ENCODE measurements around the gene GET3. TPM values are rescaled to one million over a fixed set of nuclear protein-coding genes. Genes with fewer than 3 reads are reported as not detected.
A peak's percentile ranks its signal among the peaks of the same experiment; 100 is the strongest.
"Not testable (repeated sequence)": the region's sequence is repeated elsewhere in the genome, so short reads cannot be mapped to it uniquely, and the experiment has no call there.

GET3 gene
- polyA plus RNA-seq, 4 donors = 62.1 to 85.4 (median 69.8) TPM

- DNase-seq = peak; percentile 9 to 58
- Histone ChIP-seq H3K27ac (ENCODE audit: low read depth in 1 of 3, low read length in 2 of 3) (peak overlapping the region; percentile 9 to 93 (median 91)), H3K4me3 (ENCODE audit: low read depth in 1 of 3, low read length in 3 of 3) (peak overlapping the region; percentile 72 to 95 (median 91)), H3K36me3 (ENCODE audit: control insufficient read depth in 3 of 3, insufficient read depth in 2 of 3, low read depth in 1 of 3, low read length in 3 of 3) (peaks cover 0 to 43% (median 9%) of the 10 kb centered on the region in 3 donors), H3K4me1 (ENCODE audit: control insufficient read depth in 3 of 3, insufficient read depth in 2 of 3, low read depth in 1 of 3, low read length in 2 of 3) (peaks cover 0 to 12% (median 4%) of the 10 kb centered on the region in 3 donors), H3K27me3 (ENCODE audit: control insufficient read depth in 3 of 3, insufficient read depth in 3 of 3, low read length in 3 of 3) (no peaks in the 10 kb centered on the region), H3K9me3 (ENCODE audit: control insufficient read depth in 2 of 2, insufficient read depth in 1 of 2, low read depth in 1 of 2, low read length in 1 of 2) (no peaks in the 10 kb centered on the region)
- 1 to 9% (median 8%) methylated on average over 38 to 59 of the region's 59 CpGs for WGBS, 3 donors
- FAIRE-seq = no peak
Measured at GRCh38 chr19:12720851-12721655, 16.2 kb upstream of the GET3 start.

DNA sequence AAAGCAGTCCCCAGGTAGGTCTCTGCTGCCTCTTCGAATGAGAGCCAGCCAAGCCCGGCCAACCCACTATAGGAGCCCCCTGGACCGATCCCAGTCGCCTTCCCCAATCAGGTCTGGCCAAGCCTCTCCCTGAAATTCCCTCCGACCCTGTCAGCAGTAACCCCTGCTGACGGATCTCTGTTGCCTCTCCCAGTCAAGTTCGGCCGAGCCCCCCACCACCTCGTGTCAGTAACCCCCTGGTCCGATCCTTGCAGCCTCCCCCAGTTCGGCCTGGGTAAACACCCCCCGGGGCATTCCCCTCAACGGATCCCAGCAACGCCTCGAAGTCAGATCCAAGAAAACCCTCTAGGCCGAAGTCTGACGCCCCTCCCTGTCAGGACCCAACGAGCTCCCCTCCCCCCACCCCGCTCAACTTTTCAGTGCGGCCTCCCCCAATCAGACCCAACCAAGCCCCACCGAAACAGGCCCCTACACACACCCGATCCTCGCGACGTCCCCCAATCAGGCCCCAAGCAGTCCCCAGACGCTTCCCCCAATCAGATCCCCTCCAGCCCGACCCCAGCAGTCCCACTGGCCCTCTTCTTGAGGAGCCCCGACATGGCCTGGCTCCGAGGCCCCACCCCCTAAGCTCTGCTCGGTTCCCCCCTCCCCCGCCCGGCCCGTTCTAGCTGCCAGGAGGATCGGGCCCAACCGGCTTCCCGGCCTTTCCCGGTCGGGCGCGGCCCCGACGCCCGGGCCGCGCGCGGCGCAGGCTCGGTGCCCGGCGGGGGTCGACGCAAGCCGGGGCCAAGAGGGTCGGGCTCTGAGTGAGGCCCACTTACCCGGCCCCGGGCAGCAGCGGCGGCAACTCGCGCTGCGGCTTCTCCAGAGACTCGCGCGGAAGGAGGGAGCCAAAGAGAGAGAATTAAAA is 15.4 kb upstream of the GET3 start:
- H3K36me3 ChIP-seq (ENCODE audit: control insufficient read depth in 3 of 3, insufficient read depth in 2 of 3, low read depth in 1 of 3, low read length in 3 of 3) = peaks cover 0 to 36% (median 9%) of the 10 kb centered on the region in 3 donors
- H3K4me1 ChIP-seq (ENCODE audit: control insufficient read depth in 3 of 3, insufficient read depth in 2 of 3, low read depth in 1 of 3, low read length in 2 of 3) = peaks cover 0 to 12% (median 4%) of the 10 kb centered on the region in 3 donors
- H3K27ac ChIP-seq (ENCODE audit: low read depth in 1 of 3, low read length in 2 of 3) = peak overlapping the region; percentile 69 to 93 (median 91)
- FAIRE-seq (no peak), DNase-seq (peak; percentile 50 to 87)
- 1% methylated on average over 55 to 65 of the region's 65 CpGs for WGBS, 3 donors
- no peaks in the 10 kb centered on the region for H3K9me3 ChIP-seq (ENCODE audit: control insufficient read depth in 2 of 2, insufficient read depth in 1 of 2, low read depth in 1 of 2, low read length in 1 of 2)
- no peaks in the 10 kb centered on the region for H3K27me3 ChIP-seq (ENCODE audit: control insufficient read depth in 3 of 3, insufficient read depth in 3 of 3, low read length in 3 of 3)
- peak overlapping the region; percentile 72 to 95 (median 91) for H3K4me3 ChIP-seq (ENCODE audit: low read depth in 1 of 3, low read length in 3 of 3)

DNA sequence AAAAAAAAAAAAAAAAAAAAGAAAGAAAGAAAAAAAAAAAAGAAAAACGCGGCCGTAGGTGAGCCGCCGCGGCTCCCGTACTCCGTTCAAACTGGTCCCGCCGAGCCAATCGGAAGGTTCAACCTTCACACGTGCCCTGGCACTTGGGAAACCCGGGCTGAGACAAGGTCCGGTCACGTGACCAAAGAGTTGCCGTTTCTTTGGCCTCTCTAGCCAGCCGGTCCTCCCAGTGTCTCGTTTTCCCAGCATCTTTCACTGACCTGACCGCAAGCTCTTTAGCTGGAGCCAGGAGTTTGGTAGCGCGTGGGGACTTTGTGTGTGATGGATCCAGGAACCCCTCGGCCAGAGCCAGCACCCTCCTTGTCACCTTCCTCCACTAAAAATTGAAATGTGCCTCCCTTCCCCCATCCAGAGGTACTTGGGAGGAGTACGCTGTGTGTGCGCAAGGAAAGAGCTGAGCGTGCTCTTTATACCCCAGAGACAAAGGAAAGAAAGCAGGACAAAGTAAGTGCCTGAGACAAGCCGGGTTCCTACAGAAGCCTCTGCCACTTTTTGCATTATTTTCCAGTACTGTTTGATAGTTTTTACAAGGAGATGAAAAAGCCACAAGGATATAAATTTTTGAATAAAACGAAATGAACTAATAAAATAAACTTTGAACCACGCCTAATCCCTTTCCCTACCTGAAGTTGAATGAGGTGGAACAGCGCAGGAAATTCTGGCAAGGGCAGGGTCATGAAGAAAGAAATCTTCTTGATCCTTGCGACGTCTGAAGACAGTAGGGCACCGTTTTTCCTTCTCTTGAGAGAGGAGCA is 14.5 kb upstream of the GET3 start:
- no peaks in the 10 kb centered on the region for H3K9me3 ChIP-seq (ENCODE audit: control insufficient read depth in 2 of 2, insufficient read depth in 1 of 2, low read depth in 1 of 2, low read length in 1 of 2)
- peak; percentile 15 for FAIRE-seq
- peak overlapping the region; percentile 15 to 93 (median 91) for H3K27ac ChIP-seq (ENCODE audit: low read depth in 1 of 3, low read length in 2 of 3)
- no peaks in the 10 kb centered on the region for H3K27me3 ChIP-seq (ENCODE audit: control insufficient read depth in 3 of 3, insufficient read depth in 3 of 3, low read length in 3 of 3)
- peak overlapping the region; percentile 72 to 95 (median 91) for H3K4me3 ChIP-seq (ENCODE audit: low read depth in 1 of 3, low read length in 3 of 3)
- peaks cover 0 to 12% (median 4%) of the 10 kb centered on the region in 3 donors for H3K4me1 ChIP-seq (ENCODE audit: control insufficient read depth in 3 of 3, insufficient read depth in 2 of 3, low read depth in 1 of 3, low read length in 2 of 3)
- WGBS, 3 donors = 0 to 1% (median 1%) methylated on average over 31 to 32 of the region's 32 CpGs
- peaks cover 0 to 32% (median 9%) of the 10 kb centered on the region in 3 donors for H3K36me3 ChIP-seq (ENCODE audit: control insufficient read depth in 3 of 3, insufficient read depth in 2 of 3, low read depth in 1 of 3, low read length in 3 of 3)
- DNase-seq = peak; percentile 99

DNA sequence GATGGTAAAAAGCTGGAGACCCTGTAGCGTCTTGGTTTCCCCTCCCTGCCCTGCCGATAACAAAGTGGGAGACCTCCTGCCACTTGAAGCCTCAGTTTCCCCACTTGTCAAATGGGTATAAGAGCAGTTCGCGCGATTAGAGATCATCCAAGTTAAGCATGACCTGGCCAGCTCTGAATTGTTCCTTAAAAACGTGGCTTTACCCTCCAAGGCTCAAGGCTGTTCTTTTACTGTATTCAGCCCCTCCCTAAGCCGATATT is 14.0 kb upstream of the GET3 start:
- FAIRE-seq = no peak
- 0% methylated on average over 7 of the region's 7 CpGs for WGBS, 3 donors

DNA sequence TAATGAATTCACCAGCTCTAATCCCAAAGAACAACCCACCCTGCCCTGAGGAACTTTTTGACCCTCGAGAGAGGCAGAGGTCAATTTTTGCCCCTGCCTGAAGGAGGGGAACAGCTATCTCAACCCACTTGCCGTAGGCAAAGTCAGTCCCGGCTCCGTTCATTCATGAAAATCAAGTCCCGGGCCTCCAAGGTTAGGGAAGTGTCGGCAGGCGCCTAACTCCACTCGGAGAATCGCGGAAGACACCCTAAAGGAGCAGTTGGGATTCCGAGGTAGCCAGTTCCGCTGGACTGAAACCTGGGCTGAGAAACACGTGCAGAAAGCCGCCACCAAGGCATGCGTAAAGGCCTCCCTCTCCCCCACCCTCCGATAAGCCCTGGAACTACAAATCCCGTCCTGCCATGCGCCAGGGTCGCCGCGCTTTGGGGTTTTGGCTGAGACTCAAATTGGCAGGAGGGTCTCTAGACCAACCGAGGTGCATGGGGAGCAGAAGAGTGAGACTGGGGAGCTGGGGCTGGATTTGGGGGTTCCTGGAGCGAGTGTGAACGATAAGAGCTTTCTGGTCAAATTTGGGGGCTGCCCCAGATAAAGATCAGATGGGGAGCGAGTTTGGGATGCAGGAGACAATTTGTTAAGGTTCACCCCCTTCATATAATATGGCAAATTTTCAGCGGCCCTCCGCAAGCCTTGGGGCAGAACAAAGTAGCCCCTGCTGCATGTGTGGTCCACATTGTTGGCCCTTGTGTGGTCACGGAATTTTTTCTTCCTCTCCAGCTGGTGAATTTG is 13.5 kb upstream of the GET3 start, which contains the start of gene TNPO2:
TSS of gene TNPO2 (minus strand) at position 292 of the 786 bp plus-strand sequence. CDS start 2,955 bp downstream, outside the sequence.
- FAIRE-seq (no peak), DNase-seq (peak; percentile 69 to 81)
- H3K4me3 ChIP-seq (ENCODE audit: low read depth in 1 of 3, low read length in 3 of 3) = peak within 1 kb of the TSS; percentile 33 to 72 (median 45)
- H3K27ac ChIP-seq (ENCODE audit: low read depth in 1 of 3, low read length in 2 of 3) = peak within 1 kb of the TSS; percentile 15 to 91 (median 87)
- no peaks in the 10 kb centered on the region for H3K27me3 ChIP-seq (ENCODE audit: control insufficient read depth in 3 of 3, insufficient read depth in 3 of 3, low read length in 3 of 3)
- H3K4me1 ChIP-seq (ENCODE audit: control insufficient read depth in 3 of 3, insufficient read depth in 2 of 3, low read depth in 1 of 3, low read length in 2 of 3) = peaks cover 0 to 12% (median 4%) of the 10 kb centered on the region in 3 donors
- H3K36me3 ChIP-seq (ENCODE audit: control insufficient read depth in 3 of 3, insufficient read depth in 2 of 3, low read depth in 1 of 3, low read length in 3 of 3) = peaks cover 0 to 32% (median 3%) of the 10 kb centered on the region in 3 donors
- 3 to 5% (median 4%) methylated on average over 27 to 28 of the region's 28 CpGs for WGBS, 3 donors
- no peaks in the 10 kb centered on the region for H3K9me3 ChIP-seq (ENCODE audit: control insufficient read depth in 2 of 2, insufficient read depth in 1 of 2, low read depth in 1 of 2, low read length in 1 of 2)

More for the DNA sequence above, 14.0 kb upstream of the GET3 start:
- Histone ChIP-seq H3K36me3 (ENCODE audit: control insufficient read depth in 3 of 3, insufficient read depth in 2 of 3, low read depth in 1 of 3, low read length in 3 of 3) (peaks cover 0 to 32% (median 7%) of the 10 kb centered on the region in 3 donors), H3K27ac (ENCODE audit: low read depth in 1 of 3, low read length in 2 of 3) (peak overlapping the region; percentile 15 to 91 (median 87)), H3K4me3 (ENCODE audit: low read depth in 1 of 3, low read length in 3 of 3) (peak overlapping the region; percentile 33 to 72 (median 45)), H3K4me1 (ENCODE audit: control insufficient read depth in 3 of 3, insufficient read depth in 2 of 3, low read depth in 1 of 3, low read length in 2 of 3) (peaks cover 0 to 12% (median 4%) of the 10 kb centered on the region in 3 donors), H3K27me3 (ENCODE audit: control insufficient read depth in 3 of 3, insufficient read depth in 3 of 3, low read length in 3 of 3) (no peaks in the 10 kb centered on the region), H3K9me3 (ENCODE audit: control insufficient read depth in 2 of 2, insufficient read depth in 1 of 2, low read depth in 1 of 2, low read length in 1 of 2) (no peaks in the 10 kb centered on the region)
- DNase-seq = no peak

- not testable (repeated sequence) for DNase-seq; H3K4me1 ChIP-seq (ENCODE audit: control insufficient read depth in 3 of 3, insufficient read depth in 2 of 3, low read depth in 1 of 3, low read length in 2 of 3); H3K27me3 ChIP-seq (ENCODE audit: control insufficient read depth in 3 of 3, insufficient read depth in 3 of 3, low read length in 3 of 3); FAIRE-seq; H3K9me3 ChIP-seq (ENCODE audit: control insufficient read depth in 2 of 2, insufficient read depth in 1 of 2, low read depth in 1 of 2, low read length in 1 of 2); H3K27ac ChIP-seq (ENCODE audit: low read depth in 1 of 3, low read length in 2 of 3); H3K4me3 ChIP-seq (ENCODE audit: low read depth in 1 of 3, low read length in 3 of 3)
- WGBS, 3 donors = 88 to 94% (median 94%) methylated on average over 10 of the region's 10 CpGs
- H3K36me3 ChIP-seq (ENCODE audit: control insufficient read depth in 3 of 3, insufficient read depth in 2 of 3, low read depth in 1 of 3, low read length in 3 of 3) = peaks cover 6 to 36% (median 10%) of the 10 kb centered on the region in 3 donors
Measured at GRCh38 chr19:12725612-12726011, 11.7 kb upstream of the GET3 start.

GRCh38 chr19:12726988-12727316 is 10.3 kb upstream of the GET3 start:
- FAIRE-seq (no peak), DNase-seq (no peak)
- Histone ChIP-seq H3K27ac (ENCODE audit: low read depth in 1 of 3, low read length in 2 of 3) (no peak overlapping the region), H3K27me3 (ENCODE audit: control insufficient read depth in 3 of 3, insufficient read depth in 3 of 3, low read length in 3 of 3) (no peaks in the 10 kb centered on the region), H3K4me1 (ENCODE audit: control insufficient read depth in 3 of 3, insufficient read depth in 2 of 3, low read depth in 1 of 3, low read length in 2 of 3) (peaks cover 0 to 10% (median 0%) of the 10 kb centered on the region in 3 donors), H3K9me3 (ENCODE audit: control insufficient read depth in 2 of 2, insufficient read depth in 1 of 2, low read depth in 1 of 2, low read length in 1 of 2) (no peaks in the 10 kb centered on the region), H3K36me3 (ENCODE audit: control insufficient read depth in 3 of 3, insufficient read depth in 2 of 3, low read depth in 1 of 3, low read length in 3 of 3) (peaks cover 6 to 48% (median 12%) of the 10 kb centered on the region in 3 donors), H3K4me3 (ENCODE audit: low read depth in 1 of 3, low read length in 3 of 3) (no peak overlapping the region)
- 82 to 92% (median 91%) methylated on average over 2 of the region's 2 CpGs for WGBS, 3 donors
